Thoracic aorta (tissue), 2 donors: Measurements from ENCODE around the gene CDKN2B. TPM values are rescaled to one million over a fixed set of nuclear protein-coding genes. Genes with fewer than 3 reads are reported as not detected.
A peak's percentile ranks its signal among the peaks of the same experiment; 100 is the strongest.

Source experiments
- ATAC-seq: fragments of 150-250 bp; one replicate; pipeline ENCODE4 v1.8.0; 2017; ENCODE audit warnings: low read depth; ENCODE audit not compliant: insufficient number of reproducible peaks, low FRiP score
- DNase-seq: peaks from one replicate; pipeline ENCODE4 v3.0.0-alpha.2; 2020; ENCODE audit warnings: low spot score
- H3K27ac ChIP-seq, 2 donors: fragments of 200-600 bp; sonication (generic); 1 replicate in 1 of 2; 2 replicates in 1 of 2; pipeline ENCODE4 v1.5.1; 2016; ENCODE audit warnings: mild to moderate bottlenecking in 2 of 2, moderate library complexity in 2 of 2
- H3K27me3 ChIP-seq: fragments of 200-600 bp; sonication (generic); replicated peaks from 2 replicates; pipeline ENCODE4 v1.6.0; 2016; ENCODE audit warnings: mild to moderate bottlenecking; ENCODE audit not compliant: insufficient read depth
- H3K36me3 ChIP-seq: fragments of 200-600 bp; sonication (generic); one replicate; pipeline ENCODE4 v1.5.1; 2016
- H3K4me1 ChIP-seq, 2 donors: fragments of 200-600 bp; sonication (generic); 1 replicate in 1 of 2; 2 replicates in 1 of 2; pipeline versions ENCODE4 v1.5.1 to v1.6.0; 2016; ENCODE audit warnings: low read depth in 2 of 2, mild to moderate bottlenecking in 1 of 2; ENCODE audit not compliant: control insufficient read depth in 1 of 2
- H3K4me3 ChIP-seq: fragments of 200-600 bp; sonication (generic); 2 replicates; pipeline ENCODE4 v1.5.1; 2016; ENCODE audit warnings: mild to moderate bottlenecking
- H3K9me3 ChIP-seq: fragments of 200-600 bp; sonication (generic); 2 replicates; pipeline ENCODE4 v1.5.1; 2016
- total RNA-seq, 2 donors: library from RNA; depleted of rRNA; stranded (reverse); fragments of >200 nt; gene quantifications; one replicate each; pipeline versions ENCODE4 v1.1.0 to v1.2.3, GENCODE V29; 2016
- TF ChIP-seq, protein P1 (sequence below): fragments of 200-600 bp; sonication (generic); IDR thresholded peaks from one replicate; pipeline ENCODE4 v1.5.1; 2019; ENCODE audit warnings: antibody characterized with exemption

CDKN2B gene
- total RNA-seq, 2 donors from 2014 or later, result 2.6 to 10.0 TPM

DNA sequence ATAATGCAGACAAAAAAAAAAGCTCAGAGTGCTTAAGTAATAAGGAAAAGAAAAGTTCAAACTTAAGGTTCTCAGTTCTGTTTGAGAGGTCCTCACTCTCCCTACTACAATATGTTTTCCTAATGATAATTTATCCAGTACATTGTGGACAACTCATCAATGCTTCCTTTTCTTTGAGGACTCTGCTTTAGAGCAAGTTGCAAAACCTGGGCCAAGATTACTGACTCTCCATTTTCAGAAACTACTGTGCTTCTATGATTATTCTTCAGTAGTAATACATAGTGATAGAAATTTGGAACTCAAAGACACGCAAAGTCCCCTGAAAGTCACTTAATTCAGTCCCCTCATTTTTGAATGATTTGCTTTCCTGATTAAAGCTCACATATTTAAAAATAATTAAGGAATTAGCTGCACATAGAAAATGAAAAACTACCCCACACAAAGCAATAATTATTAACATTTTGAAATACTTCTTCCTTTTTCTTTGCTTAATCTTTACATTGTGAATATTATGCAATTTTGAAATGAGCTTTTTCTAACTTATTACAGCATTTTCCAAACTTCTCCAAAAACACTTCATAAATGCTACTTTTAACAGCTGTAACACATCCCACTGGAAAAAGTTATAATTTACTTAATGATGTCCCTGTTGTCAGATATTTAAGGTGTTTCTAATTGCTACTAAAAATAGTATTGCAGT is 26.1 kb downstream of the CDKN2B start:
- peaks cover 6% of the 10 kb centered on the region for H3K27me3 ChIP-seq
- DNase-seq (no peak), ATAC-seq (no peak)
- H3K27ac ChIP-seq, result no peak overlapping the region
- no peaks in the 10 kb centered on the region for H3K9me3 ChIP-seq
- H3K4me1 ChIP-seq, result no peaks in the 10 kb centered on the region
- H3K4me3 ChIP-seq, result no peak overlapping the region
- no peaks in the 10 kb centered on the region for H3K36me3 ChIP-seq
- TF ChIP-seq, protein P1, sequence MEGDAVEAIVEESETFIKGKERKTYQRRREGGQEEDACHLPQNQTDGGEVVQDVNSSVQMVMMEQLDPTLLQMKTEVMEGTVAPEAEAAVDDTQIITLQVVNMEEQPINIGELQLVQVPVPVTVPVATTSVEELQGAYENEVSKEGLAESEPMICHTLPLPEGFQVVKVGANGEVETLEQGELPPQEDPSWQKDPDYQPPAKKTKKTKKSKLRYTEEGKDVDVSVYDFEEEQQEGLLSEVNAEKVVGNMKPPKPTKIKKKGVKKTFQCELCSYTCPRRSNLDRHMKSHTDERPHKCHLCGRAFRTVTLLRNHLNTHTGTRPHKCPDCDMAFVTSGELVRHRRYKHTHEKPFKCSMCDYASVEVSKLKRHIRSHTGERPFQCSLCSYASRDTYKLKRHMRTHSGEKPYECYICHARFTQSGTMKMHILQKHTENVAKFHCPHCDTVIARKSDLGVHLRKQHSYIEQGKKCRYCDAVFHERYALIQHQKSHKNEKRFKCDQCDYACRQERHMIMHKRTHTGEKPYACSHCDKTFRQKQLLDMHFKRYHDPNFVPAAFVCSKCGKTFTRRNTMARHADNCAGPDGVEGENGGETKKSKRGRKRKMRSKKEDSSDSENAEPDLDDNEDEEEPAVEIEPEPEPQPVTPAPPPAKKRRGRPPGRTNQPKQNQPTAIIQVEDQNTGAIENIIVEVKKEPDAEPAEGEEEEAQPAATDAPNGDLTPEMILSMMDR, result no peak

DNA sequence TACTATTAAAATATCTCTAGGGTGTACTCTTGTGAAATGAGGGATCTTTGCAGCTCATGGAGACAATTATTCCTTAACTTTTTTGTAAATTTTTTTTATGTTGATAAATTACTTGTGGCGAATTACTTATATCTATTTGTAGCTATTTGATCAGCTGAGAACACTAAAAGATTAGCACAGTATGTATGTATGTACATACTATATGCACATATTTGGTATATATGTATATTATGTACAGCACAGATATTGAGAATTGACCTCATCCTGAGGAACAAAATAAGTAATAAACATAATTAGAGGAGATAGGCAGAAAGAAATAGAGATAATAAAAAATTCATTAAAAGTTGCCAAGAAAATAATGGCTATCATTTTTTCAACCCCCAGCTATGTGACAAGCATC is 26.7 kb downstream of the CDKN2B start:
- no peak for DNase-seq
- H3K9me3 ChIP-seq, result no peaks in the 10 kb centered on the region
- H3K27me3 ChIP-seq, result peaks cover 8% of the 10 kb centered on the region
- no peak overlapping the region for H3K4me3 ChIP-seq
- no peak overlapping the region for H3K27ac ChIP-seq
- H3K36me3 ChIP-seq, result no peaks in the 10 kb centered on the region
- TF ChIP-seq, protein P1, result no peak
- H3K4me1 ChIP-seq, result no peaks in the 10 kb centered on the region
- no peak for ATAC-seq

GRCh38 chr9:21976334-21976875 is 32.7 kb downstream of the CDKN2B start:
- TF ChIP-seq, protein P1, result no peak
- ATAC-seq, result no peak
- peaks cover 60% of the 10 kb centered on the region for H3K27me3 ChIP-seq

DNA sequence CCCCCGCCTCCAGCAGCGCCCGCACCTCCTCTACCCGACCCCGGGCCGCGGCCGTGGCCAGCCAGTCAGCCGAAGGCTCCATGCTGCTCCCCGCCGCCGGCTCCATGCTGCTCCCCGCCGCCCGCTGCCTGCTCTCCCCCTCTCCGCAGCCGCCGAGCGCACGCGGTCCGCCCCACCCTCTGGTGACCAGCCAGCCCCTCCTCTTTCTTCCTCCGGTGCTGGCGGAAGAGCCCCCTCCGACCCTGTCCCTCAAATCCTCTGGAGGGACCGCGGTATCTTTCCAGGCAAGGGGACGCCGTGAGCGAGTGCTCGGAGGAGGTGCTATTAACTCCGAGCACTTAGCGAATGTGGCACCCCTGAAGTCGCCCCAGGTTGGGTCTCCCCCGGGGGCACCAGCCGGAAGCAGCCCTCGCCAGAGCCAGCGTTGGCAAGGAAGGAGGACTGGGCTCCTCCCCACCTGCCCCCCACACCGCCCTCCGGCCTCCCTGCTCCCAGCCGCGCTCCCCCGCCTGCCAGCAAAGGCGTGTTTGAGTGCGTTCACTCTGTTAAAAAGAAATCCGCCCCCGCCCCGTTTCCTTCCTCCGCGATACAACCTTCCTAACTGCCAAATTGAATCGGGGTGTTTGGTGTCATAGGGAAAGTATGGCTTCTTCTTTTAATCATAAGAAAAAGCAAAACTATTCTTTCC is 34.2 kb downstream of the CDKN2B start:
- Histone ChIP-seq H3K36me3 (no peaks in the 10 kb centered on the region), H3K27me3 (peaks cover 63% of the 10 kb centered on the region), H3K4me1 (peaks cover 7 to 14% of the 10 kb centered on the region in 2 donors), H3K4me3 (peak overlapping the region; percentile 68), H3K9me3 (no peaks in the 10 kb centered on the region), H3K27ac (no peak overlapping the region)
- TF ChIP-seq, protein P1, result no peak
- no peak for DNase-seq
- no peak for ATAC-seq

More at GRCh38 chr9:21976334-21976875, 32.7 kb downstream of the CDKN2B start:
- Histone ChIP-seq H3K27ac (no peak overlapping the region), H3K9me3 (no peaks in the 10 kb centered on the region), H3K36me3 (no peaks in the 10 kb centered on the region), H3K4me3 (no peak overlapping the region), H3K4me1 (peaks cover 7 to 14% of the 10 kb centered on the region in 2 donors)
- no peak for DNase-seq

DNA sequence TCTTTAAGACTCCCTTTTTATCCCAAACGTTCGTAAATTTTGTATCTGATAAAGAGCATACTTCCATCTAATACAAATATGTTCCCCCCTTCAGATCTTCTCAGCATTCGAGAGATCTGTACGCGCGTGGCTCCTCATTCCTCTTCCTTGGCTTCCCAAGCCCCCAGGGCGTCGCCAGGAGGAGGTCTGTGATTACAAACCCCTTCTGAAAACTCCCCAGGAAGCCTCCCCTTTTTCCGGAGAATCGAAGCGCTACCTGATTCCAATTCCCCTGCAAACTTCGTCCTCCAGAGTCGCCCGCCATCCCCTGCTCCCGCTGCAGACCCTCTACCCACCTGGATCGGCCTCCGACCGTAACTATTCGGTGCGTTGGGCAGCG is 34.8 kb downstream of the CDKN2B start:
- H3K27ac ChIP-seq, result no peak overlapping the region
- peaks cover 63% of the 10 kb centered on the region for H3K27me3 ChIP-seq
- no peak for DNase-seq
- TF ChIP-seq, protein P1, result no peak
- peaks cover 7 to 14% of the 10 kb centered on the region in 2 donors for H3K4me1 ChIP-seq
- no peaks in the 10 kb centered on the region for H3K9me3 ChIP-seq
- H3K36me3 ChIP-seq, result no peaks in the 10 kb centered on the region
- no peak for ATAC-seq
- peak overlapping the region; percentile 68 for H3K4me3 ChIP-seq
